Measurements from ENCODE around the gene WNT10A. TPM values are rescaled to one million over a fixed set of nuclear protein-coding genes. Genes with fewer than 3 reads are reported as not detected.

Gene WNT10A
- polyA plus RNA-seq, 3 donors, result 1.0 to 1.6 (median 1.1) TPM

DNA sequence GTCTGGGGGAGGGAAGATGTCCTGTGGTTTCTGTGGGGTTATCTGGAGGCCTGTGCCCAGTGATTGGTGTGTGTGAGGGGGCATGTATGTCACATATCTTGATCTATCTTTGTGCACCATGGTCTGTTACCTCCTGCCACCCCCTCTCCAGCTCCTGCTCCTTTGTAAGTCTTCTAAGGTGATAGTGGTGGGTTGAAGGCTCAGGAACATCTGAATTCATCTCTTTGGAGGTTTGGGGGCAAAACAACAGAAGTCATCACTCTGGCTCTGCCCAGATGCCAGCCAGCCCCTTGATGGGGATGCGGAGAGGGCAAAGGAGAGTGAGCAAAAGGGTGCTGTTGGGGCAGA is 23.8 kb upstream of the WNT10A start:
- DNase-seq, result no peak

DNA sequence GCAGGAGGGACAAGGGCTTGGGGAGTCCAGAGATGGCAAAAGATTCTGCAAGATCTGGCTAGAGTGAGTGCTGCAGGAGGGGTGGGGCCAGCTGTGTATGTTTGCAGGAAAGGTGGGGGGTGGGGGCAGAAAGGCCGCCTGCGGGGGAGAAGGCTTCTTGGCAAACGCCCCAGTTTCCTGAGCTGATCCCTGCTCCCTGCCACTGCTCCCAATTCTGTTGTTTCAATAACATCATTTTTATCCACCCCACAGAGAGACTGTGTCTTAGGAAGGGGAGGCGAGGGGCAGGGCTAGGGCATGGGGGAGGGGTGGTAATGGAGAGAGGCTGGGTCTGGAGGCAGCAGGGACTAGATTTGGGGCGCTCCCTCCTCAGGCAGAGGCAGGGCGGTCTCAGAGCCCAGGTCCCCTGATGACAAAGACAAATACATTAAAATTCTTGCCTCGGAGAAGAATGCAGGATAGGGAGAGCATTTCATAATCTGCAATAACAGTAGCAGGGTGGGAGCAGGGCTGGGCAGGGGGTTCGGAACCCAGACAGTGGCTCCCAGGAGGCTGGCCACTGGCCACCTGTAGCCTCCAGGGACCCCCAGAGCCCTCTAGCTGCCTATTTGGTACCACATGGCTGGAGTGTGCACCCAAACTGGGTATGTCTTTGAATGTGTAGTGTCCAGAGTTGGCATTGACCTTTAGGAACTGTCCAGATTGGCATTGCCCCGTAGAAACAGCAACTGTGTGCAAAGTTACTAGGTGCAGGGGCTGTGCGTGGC is 23.1 kb upstream of the WNT10A start:
- no peak for DNase-seq

DNA sequence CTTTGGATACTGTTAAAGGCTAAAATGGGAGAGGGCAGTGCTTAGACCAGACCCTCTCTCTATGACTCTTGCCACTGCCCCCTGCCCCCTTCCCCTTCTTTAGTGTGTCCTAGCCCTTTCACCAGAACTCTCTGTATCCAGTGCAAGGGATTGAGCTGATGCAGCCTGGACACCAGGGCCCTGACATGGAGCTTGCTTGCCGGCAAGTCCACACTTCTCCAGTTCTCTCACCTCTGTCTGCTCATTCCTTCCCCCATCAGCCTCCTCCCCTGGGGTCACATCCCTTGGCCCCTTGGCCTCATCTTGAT is 22.6 kb upstream of the WNT10A start:
- no peak for DNase-seq

GRCh38 chr2:218858671-218859555 is 21.7 kb upstream of the WNT10A start:
- DNase-seq, result no peak

GRCh38 chr2:218859556-218859987 is 21.1 kb upstream of the WNT10A start, which contains the start of gene WNT6:
WNT6 (plus strand) TSS chr2:218859805; CDS start chr2:218860038, 233 bp downstream.
- no peak for DNase-seq

DNA sequence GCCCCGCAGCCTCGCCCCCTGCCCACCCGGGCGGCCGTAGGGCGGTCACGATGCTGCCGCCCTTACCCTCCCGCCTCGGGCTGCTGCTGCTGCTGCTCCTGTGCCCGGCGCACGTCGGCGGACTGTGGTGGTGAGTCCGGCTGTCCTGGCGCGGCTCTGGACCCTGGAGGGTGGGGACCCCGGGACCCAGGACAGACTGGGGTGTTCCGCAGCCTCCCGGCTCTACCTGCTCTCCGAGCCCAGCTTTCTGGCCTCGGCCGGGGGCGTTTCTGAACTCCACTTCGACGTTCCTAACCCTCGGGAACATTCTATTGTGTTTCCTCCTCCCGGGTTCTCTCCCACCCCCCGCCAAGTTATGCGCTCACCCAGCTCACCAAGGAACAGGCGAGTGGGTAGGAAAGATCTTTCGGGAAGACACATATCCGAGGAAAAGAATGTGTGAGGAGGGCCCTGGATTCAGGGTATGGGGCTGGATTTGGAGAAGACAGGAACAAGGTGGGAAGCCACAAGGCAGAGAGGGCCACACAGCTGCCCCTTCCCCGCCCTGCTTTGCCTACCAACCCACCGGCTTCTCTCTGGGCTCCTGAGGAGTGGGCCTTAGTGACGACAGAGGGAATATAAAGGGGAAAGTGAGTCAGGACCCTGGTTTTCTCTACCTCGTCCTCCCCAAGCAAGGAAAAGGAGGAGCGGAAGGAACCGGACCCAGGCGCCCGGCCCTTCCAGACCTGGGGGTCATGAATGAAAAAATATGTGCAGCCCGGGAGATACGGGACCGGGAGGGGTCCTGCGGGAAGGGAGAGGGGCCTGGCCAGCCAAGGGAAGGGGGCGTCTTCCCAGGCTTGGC is 20.4 kb upstream of the WNT10A start:
- DNase-seq, result no peak

DNA sequence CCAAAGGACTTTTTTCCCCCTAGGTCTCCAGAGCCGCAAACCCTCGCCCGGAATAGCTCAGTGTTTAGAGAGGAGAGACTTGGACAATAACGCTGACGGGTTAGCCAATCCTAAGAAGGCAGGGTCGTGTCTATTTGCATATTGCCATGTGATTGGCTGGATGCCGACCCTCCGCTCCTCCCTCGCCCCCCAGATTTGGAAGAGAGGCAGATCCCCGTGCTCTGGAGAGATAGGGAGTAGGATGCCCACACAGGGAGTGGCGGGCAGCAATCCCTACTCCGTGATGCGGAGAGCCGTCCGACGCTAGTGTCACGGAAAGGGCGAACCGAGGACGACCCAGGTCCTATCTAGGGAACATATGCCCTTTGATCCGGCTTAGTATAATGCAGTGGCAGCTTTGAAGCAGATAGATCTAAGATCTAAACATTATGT is 19.7 kb upstream of the WNT10A start:
- peak; percentile 88 for DNase-seq

- DNase-seq, result no peak
Observed at GRCh38 chr2:218861645-218862318, 18.9 kb upstream of the WNT10A start.

DNA sequence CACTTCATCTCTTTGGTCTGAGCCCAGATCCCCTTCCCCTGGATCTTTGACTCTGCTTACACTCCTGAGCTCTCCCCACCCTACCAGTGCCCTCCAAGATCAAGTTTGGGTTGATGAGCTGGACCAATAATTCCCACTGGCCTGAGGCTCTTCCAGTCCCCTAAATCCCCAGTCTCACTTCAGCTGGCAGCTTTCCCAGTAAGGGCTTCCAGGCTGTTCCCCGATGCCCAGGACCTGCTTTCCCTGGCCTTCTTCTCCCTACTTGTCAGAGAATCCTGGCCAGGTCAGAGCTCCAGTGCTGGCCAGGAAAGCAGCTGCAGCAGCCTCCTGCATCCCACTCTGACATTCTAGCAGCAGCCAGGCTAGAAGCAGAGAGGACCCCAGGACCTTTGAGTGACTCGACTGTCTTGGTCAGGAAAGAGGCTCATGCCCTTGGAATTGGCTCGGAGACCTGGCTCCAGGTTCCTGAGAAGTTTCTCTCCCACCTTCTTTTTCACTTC is 17.6 kb upstream of the WNT10A start:
- no peak for DNase-seq

GRCh38 chr2:218865396-218865795 is 15.3 kb upstream of the WNT10A start:
- DNase-seq, result no peak

DNA sequence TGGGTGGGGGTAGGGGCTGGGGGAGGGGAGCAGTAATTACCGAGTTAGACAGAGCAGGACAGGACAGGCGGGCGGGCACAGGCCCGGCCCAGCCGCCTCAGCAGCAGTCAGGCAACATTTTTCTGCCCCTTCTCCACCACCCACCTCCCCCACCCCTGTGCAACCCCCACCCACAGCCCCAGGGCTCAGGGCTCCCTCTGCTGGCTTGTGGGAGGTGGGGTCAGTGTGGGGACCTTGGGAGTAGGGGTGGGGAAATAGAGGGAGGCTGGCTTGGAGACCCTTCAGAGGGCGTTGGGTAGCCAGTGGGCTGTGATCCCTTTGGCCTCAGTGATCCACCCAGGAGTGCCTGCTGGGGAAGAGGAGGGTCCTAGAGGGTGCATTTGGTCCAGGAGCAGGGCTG is 14.7 kb upstream of the WNT10A start:
- no peak for DNase-seq

DNA sequence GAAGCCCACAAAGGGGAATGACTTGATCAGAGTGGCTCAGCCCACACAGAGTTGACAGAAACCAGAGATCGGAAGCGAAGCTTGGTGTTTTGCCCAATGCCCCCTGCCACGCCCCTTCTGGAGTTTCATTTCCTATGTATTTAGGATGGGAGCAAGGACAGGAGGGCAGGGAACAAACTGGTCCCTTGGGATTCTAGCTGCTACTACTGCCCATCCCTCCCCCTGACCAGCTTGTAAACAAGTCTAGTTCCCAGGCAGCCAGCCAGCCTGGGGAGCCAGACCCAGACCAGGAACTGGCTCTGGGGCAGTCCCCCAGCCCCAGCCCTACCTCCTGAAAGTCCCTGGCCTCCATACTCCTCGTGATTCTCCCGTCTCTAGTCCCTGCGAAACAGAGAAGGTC is 12.8 kb upstream of the WNT10A start:
- DNase-seq, result no peak

DNA sequence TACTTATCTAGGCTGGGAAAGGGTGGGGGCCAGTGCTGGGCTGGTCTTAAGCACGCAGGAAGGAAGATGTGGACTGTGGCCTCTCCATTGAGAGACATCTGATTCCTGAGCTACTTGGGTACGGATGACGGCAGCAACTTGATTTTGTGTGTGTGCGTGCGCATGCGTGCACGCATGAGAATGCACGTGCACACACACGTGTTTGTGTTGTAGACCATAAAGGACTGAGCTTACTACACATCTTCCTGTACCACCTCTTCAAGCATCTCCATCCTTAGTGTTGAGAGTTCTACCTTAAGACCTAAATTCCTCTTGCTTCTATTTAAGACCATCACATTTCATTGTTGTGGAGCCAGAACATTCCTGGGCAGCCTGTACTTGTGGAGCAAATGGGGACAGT is 11.6 kb upstream of the WNT10A start:
- DNase-seq, result no peak

DNA sequence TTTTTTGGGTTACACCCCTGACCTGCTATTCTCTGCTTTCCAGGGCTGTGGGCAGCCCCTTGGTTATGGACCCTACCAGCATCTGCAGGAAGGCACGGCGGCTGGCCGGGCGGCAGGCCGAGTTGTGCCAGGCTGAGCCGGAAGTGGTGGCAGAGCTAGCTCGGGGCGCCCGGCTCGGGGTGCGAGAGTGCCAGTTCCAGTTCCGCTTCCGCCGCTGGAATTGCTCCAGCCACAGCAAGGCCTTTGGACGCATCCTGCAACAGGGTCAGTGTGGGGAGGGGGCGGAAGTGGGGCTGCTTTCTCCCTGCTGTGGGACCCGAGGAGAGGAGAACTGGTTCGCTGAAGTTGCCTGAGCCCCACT is 9.7 kb upstream of the WNT10A start:
- no peak for DNase-seq

DNA sequence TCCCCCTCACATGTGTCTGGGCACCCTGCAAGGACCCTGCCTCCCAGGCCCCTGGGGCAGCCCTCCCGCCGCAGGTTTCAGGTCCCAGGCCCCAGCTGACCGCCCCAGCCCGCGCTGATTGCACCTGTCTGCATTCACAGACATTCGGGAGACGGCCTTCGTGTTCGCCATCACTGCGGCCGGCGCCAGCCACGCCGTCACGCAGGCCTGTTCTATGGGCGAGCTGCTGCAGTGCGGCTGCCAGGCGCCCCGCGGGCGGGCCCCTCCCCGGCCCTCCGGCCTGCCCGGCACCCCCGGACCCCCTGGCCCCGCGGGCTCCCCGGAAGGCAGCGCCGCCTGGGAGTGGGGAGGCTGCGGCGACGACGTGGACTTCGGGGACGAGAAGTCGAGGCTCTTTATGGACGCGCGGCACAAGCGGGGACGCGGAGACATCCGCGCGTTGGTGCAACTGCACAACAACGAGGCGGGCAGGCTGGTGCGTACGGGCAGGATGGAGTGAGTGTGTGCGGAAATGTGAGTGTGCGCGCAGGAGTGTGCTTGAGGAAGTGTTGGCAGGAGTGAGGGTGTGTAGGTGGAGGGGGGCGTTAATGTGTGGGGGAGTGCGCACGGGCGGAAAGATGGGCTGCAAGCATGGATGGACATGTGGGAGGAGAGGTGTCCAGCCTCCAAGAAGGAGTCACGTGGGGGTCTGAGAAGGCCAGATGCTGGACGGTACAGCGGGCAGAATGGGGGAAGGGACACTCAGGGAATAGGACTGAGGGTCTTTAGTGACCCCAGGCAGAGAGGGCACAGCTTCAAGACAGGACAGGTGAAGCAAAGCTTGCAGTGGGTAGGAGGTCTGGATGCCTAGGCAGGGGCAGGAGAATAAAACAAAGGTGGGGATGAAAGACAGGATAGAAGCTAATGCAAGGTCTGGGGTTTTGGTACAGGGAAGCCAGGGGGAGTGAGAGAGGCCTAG is 9.0 kb upstream of the WNT10A start:
- DNase-seq, result no peak

- no peak for DNase-seq
Observed at GRCh38 chr2:218872645-218873358, 7.8 kb upstream of the WNT10A start.

GRCh38 chr2:218873359-218874194 is 7.1 kb upstream of the WNT10A start:
- DNase-seq, result no peak

GRCh38 chr2:218875692-218876246 is 4.9 kb upstream of the WNT10A start:
- DNase-seq, result no peak
